GM18502 (cell line): ENCODE results near the gene CDH22.

ENCODE experiments used
- ATAC-seq: cut with Tn5 transposase; IDR thresholded peaks from one replicate; pipeline ENCODE4 v1.9.1; 2021; ENCODE audit warnings: mild to moderate bottlenecking; ENCODE audit not compliant: unreplicated experiment, poor library complexity

The CDH22 gene

DNA sequence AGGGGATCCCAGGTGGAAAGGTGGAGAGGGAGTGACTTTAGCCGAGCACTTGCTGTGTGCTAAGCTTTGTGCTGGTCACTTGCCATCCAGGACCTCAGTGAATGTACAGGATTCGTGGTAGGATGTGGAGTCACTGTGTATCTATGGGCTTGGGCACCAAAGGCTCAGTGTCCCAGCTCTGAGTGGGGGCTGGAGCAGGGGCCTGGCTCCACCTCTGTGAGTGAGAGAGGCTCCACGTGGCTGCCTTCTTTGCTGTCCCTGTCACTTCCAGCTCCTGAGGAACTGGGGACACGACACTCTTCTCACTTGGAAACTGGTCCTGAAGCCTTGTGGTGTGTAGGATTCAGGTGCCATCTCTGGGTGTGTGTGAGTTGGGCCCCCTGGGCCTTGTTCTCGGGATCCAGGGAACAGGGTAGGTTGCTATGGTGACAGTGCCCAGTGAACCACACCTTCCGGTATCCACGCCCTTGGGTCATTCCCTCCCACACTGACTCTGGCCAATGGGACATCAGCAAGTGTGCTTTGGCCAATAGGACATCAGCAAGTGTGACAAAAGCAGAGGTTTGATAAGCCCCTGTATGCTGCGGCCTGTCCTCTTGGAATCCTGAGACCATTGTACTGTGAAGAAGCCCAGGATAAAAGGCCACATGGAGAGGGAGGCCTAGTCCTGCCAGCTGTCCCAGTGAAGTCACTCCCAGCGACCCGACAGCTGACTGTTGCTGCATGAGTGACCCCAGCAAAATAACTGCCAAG, 87.7 kb downstream of the CDH22 start:
- ATAC-seq: no peak

GRCh38 chr20:46219920-46220319, 88.4 kb downstream of the CDH22 start:
- no peak for ATAC-seq

DNA sequence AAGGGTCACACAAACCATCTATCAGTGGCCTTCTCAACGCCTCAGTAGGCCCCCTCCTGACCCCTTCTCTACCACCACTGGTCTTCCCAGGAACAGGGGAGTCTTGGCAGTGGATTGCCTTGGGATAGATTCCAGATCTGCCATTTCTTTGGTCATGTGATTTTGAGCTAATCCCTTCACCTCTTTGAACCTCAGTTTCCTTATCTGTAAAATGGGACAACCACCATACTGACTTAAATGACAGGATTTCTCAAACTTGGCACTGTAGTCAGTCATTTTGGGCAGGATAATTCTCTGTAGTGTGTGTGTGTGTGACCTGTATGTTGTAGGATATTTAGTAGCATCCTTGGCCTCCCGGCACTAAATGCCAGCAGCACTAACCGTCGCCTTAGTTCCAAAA, 89.1 kb downstream of the CDH22 start:
- ATAC-seq: no peak

DNA sequence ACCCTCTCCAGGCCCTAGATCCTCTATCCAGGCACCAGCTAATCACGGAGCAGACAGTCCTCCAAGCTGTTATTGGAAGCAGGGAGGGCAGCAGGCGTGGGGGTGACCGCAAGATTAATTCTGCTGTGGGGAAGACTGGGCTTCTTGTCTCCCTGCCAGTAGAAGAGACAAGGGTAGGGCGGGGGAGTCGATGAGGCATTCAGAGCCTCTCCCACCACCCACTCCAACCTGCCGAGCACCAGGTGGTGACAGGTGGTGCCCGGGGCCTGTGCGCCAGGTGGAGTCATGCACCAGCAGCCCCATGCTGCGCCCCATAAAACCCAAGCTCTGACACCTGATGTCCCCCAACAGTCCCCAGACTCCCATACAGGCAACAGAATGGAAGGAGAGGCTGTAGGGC, 89.6 kb downstream of the CDH22 start:
- ATAC-seq: no peak

DNA sequence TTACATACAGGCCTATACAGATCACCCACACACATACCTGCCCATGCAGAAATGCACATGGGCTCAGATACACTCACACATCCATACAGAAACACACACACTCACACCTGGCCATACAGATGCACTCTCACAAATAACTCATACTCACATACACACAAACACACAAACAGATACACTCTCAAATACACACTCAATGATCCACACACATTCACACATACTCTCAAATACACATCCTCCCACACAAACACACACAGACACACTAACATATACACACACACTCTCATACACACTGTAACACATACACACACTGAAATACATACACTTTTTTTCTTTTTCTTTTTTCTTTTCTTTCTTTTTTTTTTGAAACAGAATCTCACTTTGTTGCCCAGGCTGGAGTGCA, 90.7 kb downstream of the CDH22 start:
- no peak for ATAC-seq

GRCh38 chr20:46216770-46217464, 91.4 kb downstream of the CDH22 start:
- ATAC-seq: no peak

DNA sequence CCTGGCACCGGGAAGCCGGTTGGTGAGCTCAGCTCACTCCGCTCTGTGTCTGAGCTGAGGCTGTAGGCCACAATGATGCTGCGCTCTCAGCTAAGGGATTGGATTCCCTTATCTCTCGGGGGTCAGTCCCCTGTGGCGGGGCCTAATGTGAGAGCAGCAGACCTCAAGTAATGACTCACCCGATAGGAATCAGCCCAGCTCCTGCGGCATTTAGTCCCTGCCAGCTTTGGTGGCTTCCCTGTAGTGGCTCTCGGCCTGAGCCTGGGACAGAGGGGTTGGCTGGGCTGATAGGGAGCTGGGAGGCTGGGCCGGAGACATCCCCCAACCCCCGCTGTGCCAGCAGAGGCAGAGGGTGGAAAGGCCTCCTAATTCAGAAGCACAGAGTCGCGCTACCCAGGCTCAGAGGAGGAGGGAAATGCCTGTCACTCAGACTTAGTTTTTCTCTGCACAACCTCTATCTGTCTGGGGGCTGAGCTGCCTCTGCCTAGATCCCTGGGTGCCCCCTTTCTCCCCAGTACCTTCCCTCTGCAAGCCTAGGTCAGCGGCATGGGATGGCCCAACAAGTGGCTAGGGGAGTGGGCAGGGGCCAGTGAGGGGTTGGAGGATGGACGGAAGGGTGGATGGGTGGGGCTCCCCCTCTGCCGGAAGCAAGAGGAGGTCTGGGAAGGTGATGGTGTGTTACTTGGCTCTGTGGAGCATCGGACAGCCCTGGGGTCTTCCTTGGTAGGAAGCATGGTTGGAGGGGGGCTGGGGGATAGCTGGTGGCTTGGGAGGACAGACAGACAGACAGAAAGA, 92.2 kb downstream of the CDH22 start:
- no peak for ATAC-seq

- no peak for ATAC-seq
These were observed 93.3 kb downstream of the CDH22 start for GRCh38 chr20:46214824-46215488.

- ATAC-seq: no peak
These were observed 94.1 kb downstream of the CDH22 start for GRCh38 chr20:46213946-46214823.

GRCh38 chr20:46212876-46213275, 95.4 kb downstream of the CDH22 start:
- ATAC-seq: no peak

- ATAC-seq: no peak
These were observed 96.0 kb downstream of the CDH22 start for GRCh38 chr20:46212252-46212651.

- no peak for ATAC-seq
These were observed 97.0 kb downstream of the CDH22 start for GRCh38 chr20:46211331-46211722.

DNA sequence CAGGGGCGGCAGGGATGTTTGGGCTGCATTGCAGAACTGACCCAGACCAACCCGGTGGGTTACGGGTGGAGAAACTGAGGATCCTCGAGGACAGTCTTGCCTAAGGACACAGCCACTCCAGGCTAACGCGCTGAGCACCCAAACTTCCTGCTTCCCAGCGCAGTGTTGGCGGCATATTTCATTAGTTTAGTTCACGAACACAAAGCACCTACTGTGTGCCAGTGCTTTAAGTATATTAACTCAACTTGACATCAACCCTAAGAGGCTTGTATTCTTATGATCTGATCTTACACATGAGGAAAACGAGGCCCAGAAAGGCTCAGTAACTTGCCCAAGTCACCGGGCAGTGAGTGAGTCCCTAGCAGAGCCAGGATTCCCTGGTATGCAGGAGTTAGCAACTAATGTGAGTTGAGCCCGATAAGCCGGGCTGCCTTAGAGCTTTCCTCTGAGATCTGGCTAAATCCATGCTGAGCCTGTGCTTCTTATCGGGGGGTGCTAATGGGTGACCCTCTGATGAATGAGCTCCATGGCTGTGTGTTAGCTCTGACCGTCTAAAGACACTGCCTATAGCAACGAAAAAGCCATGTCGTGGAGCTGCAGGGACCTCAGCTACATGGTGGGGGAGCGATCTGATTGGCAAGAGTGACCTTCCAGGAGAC, 97.5 kb downstream of the CDH22 start:
- no peak for ATAC-seq

- no peak for ATAC-seq
These were observed 98.2 kb downstream of the CDH22 start for GRCh38 chr20:46209930-46210671.

DNA sequence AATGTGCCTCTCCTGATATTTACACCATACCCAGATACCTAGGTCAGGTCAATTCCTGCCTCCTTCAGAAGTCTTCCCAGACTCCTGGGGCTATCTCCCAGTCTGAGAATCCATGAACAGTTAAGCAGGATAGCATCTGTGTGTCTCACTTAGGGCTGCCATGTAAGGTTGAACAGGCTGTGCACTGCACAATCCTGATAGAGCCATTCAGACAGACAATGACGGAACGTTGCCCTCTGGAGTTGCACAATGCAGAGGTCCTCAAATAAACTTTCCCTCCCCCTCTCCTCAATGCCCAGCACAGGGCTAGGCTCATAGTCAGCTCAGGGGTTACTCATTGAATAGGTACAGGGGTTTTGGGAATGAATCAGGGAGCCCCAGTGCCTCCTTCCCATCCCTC, 100.5 kb downstream of the CDH22 start:
- ATAC-seq: no peak

DNA sequence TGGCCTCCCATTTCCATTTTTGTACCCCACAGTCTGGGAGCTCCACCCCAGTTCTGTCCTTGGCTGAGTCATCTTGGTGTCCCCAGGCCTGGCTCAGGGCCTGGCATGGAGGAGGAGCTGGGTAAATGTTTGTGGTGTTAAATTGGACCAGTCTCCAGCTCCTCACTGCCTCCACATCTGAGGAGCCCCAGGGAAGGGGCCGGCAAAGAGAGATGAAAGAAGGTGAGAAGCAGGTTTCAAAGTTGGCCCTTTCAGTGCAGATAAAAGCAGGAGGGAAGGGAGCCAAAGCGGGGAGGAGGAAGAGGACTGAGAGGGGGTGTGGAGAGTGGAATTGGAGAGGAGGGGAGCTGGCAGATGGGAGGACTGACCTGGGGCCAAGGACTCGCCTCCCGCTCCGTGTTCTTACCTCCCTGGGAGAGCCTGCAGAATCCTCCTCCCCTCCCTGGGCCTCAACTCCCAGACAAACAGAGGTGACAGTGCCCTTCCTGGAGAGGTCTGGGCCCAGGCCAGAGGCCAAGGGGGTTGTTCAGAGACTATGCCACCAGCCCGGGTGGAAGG, 101.2 kb downstream of the CDH22 start:
- no peak for ATAC-seq

DNA sequence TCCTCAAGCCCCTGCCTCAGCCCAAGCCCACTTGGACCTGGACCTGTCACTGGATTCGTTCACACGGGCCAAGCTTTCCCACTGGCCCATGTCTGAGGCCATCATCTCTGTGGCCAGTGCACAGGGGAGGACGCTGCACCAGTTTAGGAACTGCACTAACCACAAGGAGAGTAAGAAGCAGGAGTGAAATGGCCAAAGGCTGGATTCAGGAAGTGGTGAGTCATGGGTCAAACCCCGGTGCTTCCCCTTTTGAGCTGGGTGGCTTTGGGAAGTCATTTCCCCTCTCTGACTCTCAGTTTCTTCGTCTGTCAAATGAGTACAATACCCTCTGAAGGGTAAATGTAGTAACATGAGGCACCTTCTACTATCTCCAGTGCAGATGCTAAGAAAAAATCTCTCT, 102.3 kb downstream of the CDH22 start:
- no peak for ATAC-seq

- no peak for ATAC-seq
These were observed 102.9 kb downstream of the CDH22 start for GRCh38 chr20:46205349-46205748.
